HEK293 (cell line): ENCODE results near the gene KRIT1.

ENCODE experiments used
- CTCF ChIP-seq: fragments of 450-650 bp; formaldehyde crosslinking; IDR thresholded peaks from 2 replicates; pipeline ENCODE4 v1.5.1; 2016; ENCODE audit warnings: missing biosample characterization, missing genetic modification characterization
- KLF16 ChIP-seq: fragments of 450-650 bp; formaldehyde crosslinking; IDR thresholded peaks from 2 replicates; pipeline ENCODE4 v1.5.1; 2017; ENCODE audit warnings: missing biosample characterization, missing genetic modification characterization
- ZBTB49 ChIP-seq: fragments of 450-650 bp; formaldehyde crosslinking; IDR thresholded peaks from 2 replicates; pipeline ENCODE4 v1.5.1; 2016; ENCODE audit warnings: missing biosample characterization, missing genetic modification characterization, low read depth
- ZNF239 ChIP-seq: fragments of 450-650 bp; formaldehyde crosslinking; IDR thresholded peaks from 2 replicates; pipeline ENCODE4 v1.5.1; 2016; ENCODE audit warnings: missing biosample characterization, missing genetic modification characterization
- ZNF274 ChIP-seq, 2 experiments: fragments of 200-500 bp in 1 of 2; fragments of 450-650 bp in 1 of 2; sonication (Bioruptor generic) in 1 of 2; formaldehyde crosslinking in 1 of 2; IDR thresholded peaks; 2 replicates each; pipeline versions ENCODE4 v1.5.1 to v1.6.1; 2014 to 2016; ENCODE audit warnings: borderline replicate concordance in 1 of 2, inconsistent platforms in 1 of 2, low read length in 1 of 2, missing biosample characterization in 1 of 2, missing genetic modification characterization in 1 of 2

- no peak for TF ChIP-seq CTCF
- TF ChIP-seq ZNF239 (tag by site-specific recombination) = no peak
- TF ChIP-seq ZBTB49 (tag by site-specific recombination) = no peak
- TF ChIP-seq ZNF274 (IDR thresholded peaks at IDR 0.05; ENCODE audit: low read length) = no peak
- TF ChIP-seq ZNF274 (tag by site-specific recombination; IDR thresholded peaks at IDR 0.05; ENCODE audit: borderline replicate concordance) = no peak
- no peak for TF ChIP-seq KLF16 (tag by site-specific recombination)
Measured at GRCh38 chr7:92156990-92157389, 88.7 kb downstream of the KRIT1 start.
